ENCODE measurements around the gene UGP2.

GRCh38 chr2:63842149-63843061, 709 bp downstream of the UGP2 start:
- TF ChIP-seq CTCF (IDR thresholded peaks at IDR 0.05; ENCODE audit: low read depth, low read length, missing input control) (no peak), SP1 (IDR thresholded peaks at IDR 0.05) (no peak)

Measured in liver (tissue), 3 donors.